ENCODE data around the gene NBAS.
"Not testable (repeated sequence)": the region's sequence is repeated elsewhere in the genome, so short reads cannot be mapped to it uniquely, and the experiment has no call there.

NBAS gene

DNA sequence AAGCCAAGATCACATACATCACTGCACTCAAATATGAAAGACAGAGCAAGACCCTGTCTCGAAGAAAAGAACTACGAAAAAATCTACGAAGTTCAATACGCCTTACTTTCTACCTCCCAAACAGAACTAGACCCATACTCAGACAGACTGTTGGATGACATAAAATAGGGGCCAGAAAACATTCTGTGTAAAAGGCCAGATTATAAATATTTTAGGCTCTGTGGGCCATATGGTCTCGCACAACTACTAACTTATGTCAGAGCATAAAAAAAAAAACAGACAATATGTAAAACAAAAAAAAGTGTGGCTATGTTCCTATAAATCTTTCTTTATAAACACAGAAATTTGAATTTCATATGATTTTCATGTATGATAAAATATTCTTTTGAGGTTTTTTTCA lies 40.8 kb downstream of the NBAS start:
- no peak for DNase-seq

- DNase-seq = not testable (repeated sequence)
These were observed 42.4 kb downstream of the NBAS start for GRCh38 chr2:15518759-15519158.

GRCh38 chr2:15517793-15518192 lies 43.3 kb downstream of the NBAS start:
- no peak for DNase-seq

GRCh38 chr2:15511686-15512085 lies 49.4 kb downstream of the NBAS start:
- DNase-seq = no peak

DNA sequence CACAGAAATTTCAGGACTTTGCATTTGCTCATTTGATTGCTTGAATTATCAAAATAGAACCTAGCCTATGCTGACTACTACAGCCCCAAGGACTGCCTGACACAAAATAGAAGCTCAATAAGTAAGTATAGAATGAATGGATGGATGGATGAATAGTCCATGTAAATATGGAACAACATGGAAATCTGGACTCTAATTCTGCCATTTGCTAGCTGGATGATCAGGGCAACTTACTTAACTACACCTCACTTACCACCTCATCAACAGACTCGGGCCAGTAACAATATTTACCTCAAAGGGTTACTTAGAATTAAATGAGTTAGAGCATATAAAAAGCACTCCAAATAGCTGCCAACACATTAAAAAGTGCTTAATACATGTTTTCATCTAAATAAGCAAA lies 50.6 kb downstream of the NBAS start:
- no peak for DNase-seq

- DNase-seq = no peak
These were observed 51.0 kb downstream of the NBAS start for GRCh38 chr2:15510131-15510530.

GRCh38 chr2:15507697-15508096 lies 53.4 kb downstream of the NBAS start:
- no peak for DNase-seq

- DNase-seq = no peak
These were observed 54.1 kb downstream of the NBAS start for GRCh38 chr2:15507061-15507460.

DNA sequence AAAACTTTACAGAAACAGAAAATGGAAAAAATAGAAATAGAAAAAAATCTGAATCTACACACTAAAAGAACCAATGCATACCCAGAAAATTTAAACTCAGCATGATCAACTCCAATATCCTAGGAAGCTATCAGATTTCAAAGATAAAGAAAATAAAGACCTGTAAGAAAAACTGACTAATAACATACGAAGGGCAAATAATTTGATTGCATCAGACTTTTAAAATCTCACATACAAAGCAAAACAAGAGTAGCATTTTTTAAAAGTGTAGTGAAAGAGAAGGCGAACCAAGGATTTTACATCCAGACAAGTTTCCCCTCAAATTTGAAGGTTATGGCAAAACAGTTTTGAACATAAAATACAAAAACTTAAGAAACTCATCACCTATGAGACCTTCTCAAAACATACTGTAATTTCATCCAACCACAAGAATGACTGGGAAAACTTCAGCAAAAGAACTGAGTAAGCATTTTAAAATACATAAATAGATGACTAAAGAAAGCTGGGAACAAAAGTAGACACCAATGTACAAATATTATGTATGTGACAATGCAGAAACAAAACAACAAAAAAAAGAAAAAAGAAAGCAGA lies 54.8 kb downstream of the NBAS start:
- DNase-seq = no peak

DNA sequence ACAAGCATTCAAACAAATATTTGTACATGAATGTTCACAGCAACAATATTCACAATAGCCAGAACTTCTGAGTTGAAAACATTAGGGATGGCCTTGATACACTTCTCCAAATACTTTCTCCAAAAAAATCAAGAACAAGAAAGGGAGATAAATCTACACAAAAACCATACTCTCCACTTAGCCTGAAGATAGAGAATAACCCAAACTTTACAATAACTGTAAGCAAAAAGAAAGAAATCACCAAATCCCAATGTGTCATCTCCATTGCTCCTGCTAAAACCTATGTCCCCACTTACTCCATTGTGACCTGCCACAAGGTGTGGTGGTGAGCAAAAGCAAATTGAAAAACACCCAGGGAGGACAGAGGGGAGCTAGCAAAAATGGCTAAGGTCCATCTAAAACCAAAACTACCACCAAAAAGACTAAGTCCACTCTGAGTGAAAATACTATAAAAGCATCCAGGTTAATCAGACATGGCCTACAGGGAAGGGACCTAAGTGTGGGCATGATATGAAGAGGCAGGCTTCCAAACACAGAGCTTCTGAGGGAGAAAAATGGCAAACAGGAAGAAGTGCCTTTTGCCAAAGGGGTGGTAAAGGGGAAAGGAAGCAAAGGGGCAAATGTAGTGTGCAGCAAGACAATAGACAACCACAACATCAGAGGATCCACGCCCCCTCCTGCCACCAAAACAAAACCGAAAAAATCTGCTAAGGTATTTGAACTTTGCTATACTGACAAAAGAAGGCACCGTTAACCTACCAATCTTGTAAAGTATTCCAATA lies 56.1 kb downstream of the NBAS start:
- DNase-seq = no peak

DNA sequence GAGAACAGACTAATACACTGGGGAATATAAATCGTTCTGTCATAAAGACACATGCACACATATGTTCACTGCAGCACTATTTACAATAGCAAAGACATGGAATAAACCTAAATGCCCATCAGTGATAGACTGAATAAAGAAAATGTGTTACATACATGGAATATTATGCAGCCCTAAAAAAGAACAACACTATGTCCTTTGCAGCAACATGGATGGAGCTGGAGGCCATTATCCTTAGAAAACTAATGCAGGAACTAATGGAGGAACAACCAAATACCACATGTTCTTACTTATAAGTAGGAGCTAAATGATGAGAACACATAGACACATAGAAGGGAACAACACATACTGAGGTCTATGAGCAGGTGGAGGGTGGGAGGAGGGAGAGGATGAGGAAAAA lies 61.9 kb downstream of the NBAS start:
- DNase-seq = not testable (repeated sequence)

DNA sequence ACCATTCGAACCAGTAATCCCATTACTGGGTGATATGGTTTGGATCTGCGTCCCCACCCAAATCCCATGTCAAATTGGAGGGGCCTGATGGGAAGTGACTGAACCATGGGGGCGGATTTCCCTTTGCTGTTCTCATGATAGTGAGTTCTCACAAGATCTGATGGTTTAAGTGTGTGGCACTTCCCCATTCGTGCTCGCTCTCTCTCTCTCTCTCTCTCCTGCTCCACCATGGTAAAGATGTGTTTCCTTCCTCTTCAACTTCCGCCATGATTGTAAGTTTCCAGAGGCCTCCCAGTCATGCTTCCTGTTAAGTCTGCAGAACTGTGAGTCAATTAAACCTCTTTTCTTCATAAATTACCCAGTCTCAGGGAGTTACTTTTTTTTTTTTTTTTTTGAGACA lies 62.6 kb downstream of the NBAS start:
- DNase-seq = no peak

- DNase-seq = no peak
These were observed 66.3 kb downstream of the NBAS start for GRCh38 chr2:15494877-15495276.

GRCh38 chr2:15492773-15493325 lies 68.3 kb downstream of the NBAS start:
- DNase-seq = no peak

- no peak for DNase-seq
These were observed 74.4 kb downstream of the NBAS start for GRCh38 chr2:15486770-15487169.

- DNase-seq = no peak
These were observed 75.2 kb downstream of the NBAS start for GRCh38 chr2:15485949-15486348.

- DNase-seq = no peak
These were observed 80.1 kb downstream of the NBAS start for GRCh38 chr2:15481000-15481399.

DNA sequence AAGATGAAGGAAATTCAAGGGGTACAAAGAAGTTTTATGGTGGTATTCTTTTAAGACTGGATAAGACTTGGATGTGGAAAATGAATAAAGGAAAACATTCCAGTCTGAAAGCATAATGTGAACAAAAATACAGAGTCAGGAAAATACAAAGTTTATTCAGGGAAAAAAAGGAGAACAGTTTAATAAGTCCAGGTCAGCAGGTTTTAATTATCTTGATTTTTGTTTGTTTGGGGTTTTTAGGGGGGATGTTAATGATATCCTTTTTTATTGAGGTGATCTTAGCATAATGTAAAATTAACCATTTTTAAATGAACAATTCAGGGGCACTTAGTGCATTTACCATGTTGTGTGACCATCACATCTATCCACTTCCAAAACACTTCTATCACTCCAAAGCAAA lies 80.6 kb downstream of the NBAS start:
- no peak for DNase-seq

GRCh38 chr2:15472876-15473275 lies 88.3 kb downstream of the NBAS start:
- no peak for DNase-seq

DNA sequence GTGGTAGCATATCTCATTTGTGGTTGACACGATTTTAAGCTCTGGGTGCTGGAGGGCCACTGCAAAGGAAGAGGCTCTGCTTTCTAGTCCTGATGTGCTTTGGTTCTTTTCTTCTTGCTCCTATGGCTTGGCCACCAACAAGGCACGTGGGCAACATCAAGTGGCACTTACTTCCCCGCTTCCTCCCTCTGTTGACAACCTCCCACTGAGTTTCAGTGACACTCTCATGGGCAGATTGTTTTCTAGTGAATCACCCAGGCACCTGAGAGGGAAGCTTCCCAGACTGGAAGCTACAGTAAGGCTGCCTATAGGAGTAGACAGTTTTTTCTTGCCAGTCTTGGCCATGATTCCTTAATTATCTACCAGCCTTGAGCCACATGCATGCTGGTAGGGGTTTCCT lies 89.0 kb downstream of the NBAS start:
- peak; percentile 51 for DNase-seq

DNA sequence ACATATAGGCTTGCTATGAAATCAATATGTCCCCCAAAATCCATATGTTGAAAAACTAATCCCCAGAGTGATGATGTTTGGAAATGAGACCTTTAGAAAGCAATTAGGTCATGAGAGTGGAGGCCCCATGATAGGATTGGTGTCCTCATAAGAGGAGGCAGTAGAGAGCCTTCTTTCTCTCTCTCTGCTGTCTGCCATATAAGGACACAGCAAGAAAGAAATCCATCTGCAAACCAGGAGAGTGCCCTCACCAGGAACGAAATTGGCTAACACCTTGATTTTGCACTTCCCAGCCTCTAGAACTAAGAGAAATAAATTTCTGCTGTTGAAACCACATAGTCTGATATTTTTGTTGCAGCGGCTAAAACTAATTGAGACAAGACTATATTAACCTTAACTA lies 89.5 kb downstream of the NBAS start:
- DNase-seq = no peak

DNA sequence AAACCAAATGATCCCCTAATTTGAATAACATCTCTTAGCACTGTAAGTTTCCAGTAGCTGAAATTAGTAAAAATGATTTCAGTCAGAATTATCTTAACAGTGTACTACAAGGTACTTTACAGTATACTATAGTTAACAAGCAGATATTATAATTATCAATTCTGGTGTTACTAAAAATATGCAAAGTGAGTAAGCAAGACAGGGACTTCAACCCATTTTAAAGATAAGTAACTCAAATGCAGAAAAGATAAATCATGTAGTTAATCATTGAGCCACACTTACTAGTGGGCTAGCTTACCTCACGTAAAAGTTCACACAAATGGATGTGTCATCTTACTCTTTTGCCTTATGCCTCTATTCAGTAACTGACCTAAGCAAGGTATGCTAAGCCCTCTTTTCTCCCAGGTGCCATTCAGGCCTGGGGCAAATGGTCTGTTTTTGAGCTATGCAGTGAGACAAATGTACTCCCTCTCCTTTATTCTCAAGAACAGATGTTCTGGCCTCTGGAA lies 101.0 kb downstream of the NBAS start:
- no peak for DNase-seq

DNA sequence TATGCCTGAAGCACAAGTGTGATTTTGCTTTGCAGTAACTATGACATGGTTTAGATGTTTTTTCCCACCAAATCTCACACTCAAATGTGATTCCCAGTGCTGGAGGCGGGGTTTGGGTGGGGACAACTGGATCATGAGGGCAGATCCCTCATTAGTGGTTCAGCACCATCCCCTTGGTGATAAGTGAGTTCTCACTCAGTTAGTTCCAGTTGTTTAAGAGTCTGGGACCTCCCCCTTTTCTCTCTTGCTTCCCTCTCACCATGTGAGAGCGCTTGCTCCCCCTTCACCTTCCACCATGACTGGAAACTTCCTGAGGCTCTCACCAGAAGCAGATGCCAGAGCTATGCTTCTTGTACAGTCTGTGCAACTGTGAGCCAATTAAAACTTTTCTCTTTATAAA lies 102.9 kb downstream of the NBAS start:
- DNase-seq = no peak

- no peak for DNase-seq
These were observed 103.3 kb downstream of the NBAS start for GRCh38 chr2:15457868-15458267.

Data from NCI-H2107 (cell line).